ELR (cell line): ENCODE results near the gene PDGFRB.

ENCODE experiments used
- DNase-seq: peaks from one replicate; pipeline ENCODE4 v3.0.0-alpha.2; 2015; ENCODE audit warnings: low read depth

PDGFRB gene

DNA sequence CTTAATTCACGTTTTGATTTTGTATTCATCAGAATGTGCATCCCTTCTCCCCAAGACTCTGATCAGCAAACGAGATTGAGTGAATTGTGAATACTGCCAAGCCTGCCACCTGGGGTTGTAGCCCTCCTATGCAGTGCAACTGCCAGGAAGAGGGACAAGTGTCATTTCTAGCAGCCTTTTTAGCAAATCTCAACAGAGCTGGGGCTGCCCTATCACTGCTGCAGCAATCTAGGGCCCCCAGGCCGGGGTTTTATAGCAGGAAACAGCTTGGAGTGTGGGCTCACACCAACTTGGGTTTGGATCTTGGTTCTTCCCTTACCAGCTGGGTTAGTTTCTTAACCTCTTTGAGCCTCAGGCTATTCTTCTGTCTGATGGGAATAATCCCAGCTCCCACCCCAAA, 73.3 kb downstream of the PDGFRB start:
- DNase-seq: no peak

DNA sequence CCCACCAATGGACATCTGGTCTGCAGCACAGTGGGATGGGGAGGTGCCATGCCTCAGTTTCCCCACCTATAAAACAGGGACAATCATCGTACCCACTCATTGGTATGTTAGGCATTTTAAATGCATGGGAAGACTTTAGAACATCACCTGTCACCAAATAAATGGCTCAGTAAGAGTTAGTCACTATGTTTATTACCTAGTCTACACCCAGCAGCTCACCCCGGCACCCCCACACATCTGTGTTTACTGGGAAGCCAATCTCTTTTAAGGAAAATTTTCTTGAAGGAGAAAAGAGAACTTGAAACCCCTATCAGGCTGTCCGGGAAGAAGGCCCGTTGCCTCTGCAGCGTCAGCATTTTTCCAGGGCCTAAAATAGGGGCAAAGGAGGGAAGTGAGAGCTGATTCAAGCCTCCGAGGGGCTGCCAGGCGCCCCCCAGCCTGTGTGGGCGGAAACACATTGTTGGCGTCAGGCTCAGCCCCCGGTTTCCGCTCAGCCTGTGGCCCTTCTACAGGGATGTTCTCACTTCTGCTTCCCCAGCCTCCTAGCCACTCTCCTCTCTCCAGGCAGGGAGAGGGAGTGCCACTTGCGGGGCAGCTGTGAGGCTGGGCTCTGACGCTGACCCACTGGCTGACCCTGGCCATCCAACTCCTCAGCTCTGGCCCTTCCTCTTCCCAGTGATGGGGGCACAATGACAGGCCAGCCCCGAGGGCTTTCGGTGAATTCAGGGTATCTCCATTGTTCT, 73.9 kb downstream of the PDGFRB start:
- DNase-seq: no peak

GRCh38 chr5:150080696-150081435, 74.8 kb downstream of the PDGFRB start:
- DNase-seq: no peak

- DNase-seq: no peak
Measured at GRCh38 chr5:150079909-150080461, 75.7 kb downstream of the PDGFRB start.

GRCh38 chr5:150078802-150079689, 76.6 kb downstream of the PDGFRB start:
- DNase-seq: no peak

DNA sequence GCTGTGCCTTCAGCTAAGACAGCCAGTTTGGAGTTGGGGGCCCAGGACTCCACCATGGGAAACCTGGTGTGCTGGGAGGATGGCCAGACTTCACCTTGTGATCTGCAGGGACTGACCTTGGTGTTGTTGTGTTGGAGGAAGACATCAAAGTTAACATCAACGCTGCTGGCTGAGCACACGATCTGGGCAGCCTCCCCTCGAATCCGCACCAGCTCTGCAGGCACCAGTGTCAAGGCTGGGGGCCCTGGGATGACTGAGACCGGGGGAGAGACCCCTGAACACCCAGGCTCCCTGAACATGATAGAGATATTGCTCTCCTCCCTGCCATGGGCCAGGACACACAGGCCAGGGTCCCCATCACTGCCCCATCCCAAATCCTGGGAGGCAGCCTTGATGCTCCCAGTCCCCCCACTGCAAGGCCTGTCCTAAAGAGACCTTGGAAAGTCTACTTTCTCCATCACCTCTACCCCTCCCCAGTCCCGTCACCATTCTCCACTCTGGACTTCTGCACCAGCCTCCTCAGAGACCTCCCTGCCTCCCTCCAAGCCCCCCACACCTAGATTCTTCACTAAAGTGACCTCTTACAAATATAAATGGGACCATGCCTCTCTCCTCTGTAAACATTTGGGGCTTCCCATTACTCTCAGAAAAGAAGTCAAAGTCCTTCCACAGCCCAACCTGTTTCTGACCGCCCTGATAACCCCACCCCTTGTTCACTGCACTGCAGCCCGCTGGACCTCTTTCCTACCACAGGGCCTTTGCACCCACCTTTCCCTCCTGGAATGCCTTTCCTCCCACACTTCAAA, 77.4 kb downstream of the PDGFRB start:
- no peak for DNase-seq

GRCh38 chr5:150077060-150077459, 78.6 kb downstream of the PDGFRB start:
- no peak for DNase-seq

GRCh38 chr5:150075806-150076205, 79.8 kb downstream of the PDGFRB start:
- no peak for DNase-seq

- DNase-seq: no peak
Measured at GRCh38 chr5:150075233-150075632, 80.4 kb downstream of the PDGFRB start.

DNA sequence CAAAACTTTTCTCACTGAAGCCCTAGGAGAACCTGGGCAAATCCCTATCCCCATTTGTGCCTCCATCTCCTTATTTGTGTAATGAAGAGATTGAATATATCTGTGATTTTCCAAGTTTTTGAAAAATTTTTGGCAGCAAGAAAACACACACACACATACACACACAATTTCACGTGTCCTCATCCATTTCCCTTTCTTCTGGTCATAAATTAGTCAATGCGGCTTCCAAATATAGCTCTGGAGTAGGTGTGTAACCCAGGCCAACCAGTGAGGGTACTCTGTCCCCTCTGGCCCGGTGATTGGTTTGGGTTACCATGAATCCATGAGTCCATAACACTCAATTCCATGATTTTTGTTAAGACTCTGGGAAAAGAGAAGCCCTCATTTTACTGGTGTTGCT, 82.0 kb downstream of the PDGFRB start:
- DNase-seq: no peak

DNA sequence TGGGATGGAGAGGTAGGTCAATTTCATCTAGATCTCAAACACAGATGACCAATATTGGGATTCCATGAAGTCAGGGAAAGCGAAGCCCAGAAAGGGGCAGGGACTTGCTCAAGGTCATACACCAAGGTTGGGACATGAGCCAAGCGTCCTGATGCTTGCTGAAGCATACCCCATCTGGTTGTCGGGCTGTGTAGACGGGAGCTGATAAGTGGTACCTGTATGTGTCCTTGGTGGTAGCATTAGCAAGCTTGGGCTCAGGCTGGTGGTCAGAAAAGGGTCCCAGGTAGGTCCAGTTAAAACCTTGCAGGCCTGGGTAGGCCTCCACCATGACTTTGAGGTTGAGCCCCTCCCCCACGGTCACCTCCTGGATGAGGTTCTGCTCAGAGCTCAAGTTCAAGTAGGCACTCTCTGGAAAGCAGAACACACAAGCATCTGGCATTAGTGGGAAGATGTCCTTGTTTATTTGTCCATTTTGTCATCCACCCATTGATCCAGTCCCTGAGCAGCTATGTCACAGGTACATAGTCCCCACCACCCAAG, 82.5 kb downstream of the PDGFRB start:
- DNase-seq: no peak

DNA sequence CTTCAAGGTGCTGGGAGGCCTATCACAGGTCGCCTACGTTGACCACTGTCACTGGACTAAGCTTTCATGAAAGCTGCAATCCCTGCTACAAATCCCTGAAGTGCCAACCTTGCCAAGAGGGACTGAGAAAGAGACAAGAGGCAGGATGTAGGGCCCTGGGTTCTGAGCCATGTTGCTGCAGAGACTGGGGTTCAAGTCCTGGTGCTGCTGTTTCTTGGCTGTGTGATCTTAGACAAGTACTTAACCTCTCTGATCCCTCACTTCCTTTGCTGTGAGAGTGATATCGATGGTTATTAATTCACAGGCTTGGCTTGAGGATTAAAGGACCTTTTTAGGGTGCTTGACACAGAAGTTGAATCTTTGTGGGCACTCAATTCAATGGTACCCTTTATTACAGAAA, 84.8 kb downstream of the PDGFRB start:
- no peak for DNase-seq

DNA sequence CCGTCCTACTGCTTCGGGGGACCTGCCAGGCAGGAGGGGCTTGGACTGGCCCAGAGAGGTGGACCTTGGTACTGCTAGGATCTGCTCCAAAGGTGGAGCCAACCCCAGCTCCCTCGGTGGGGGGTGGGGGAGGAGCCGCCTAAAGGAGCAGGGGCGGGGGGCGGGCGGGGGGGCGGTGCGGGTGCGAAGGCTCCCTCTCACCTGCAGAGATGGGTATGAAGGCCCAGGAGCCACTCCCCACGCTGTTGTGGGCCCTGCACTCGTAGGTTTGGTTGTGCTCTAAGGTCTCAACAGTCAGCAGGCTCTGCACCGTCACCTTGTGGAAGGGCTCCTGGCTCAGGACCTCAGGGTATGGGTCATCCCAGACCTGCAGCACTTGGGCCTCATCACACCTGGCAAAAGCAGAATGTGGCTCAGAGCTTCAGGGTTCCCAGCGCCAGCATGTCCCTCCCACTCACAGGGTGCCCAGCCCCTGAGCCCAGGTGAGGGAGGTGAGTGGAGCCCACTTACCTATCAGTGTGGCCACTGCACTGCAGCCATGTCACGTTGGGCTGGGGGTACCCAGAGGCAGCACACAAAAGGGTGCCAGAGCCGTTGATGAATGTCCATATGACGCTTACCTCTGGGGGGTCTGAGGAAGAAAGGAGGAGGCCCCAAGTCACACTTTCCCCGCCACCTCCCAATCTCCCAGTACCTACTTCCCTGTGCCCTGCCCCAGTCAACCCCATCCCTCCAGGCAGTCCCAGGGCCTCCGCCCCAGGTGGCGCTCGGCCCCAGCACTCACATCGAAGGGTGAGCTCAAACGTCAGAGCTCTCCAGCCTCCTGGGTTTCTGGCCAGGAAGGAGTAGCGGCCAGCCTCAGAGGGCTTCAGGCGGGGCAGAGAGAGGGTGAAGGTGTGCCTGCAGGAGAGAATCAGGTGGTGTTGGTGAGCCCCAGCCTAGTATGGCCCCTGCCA, 85.7 kb downstream of the PDGFRB start:
- DNase-seq: no peak

- no peak for DNase-seq
Measured at GRCh38 chr5:150068961-150069645, 86.5 kb downstream of the PDGFRB start.

- DNase-seq: peak; percentile 36
Measured at GRCh38 chr5:150068472-150068871, 87.2 kb downstream of the PDGFRB start.

GRCh38 chr5:150068071-150068470, 87.6 kb downstream of the PDGFRB start:
- DNase-seq: no peak

- no peak for DNase-seq
Measured at GRCh38 chr5:150067405-150067960, 88.2 kb downstream of the PDGFRB start.

DNA sequence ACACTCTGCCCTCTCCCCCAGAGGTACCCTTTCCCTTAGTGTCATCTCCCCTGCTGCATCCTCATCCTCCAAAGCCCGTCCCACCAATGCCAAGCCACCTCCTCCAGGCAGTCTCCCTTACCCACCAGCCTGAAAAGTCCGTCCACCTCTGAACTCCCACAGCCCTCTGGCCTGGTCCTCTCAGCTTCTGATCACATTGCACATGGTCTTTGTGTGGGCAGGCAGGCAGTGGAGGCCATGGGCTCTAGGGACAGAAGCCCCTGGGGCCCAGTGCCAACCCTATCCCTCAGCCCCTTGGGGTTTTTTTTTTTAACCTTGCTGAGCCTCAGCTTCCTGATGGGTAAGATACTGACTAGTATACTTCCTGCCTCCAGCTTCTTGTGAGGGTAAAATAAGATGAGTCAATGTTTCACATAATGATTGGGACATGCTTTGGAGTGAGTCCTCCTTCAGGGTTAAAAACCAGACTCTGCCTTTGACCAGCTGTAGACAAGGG, 88.7 kb downstream of the PDGFRB start:
- DNase-seq: peak; percentile 90

DNA sequence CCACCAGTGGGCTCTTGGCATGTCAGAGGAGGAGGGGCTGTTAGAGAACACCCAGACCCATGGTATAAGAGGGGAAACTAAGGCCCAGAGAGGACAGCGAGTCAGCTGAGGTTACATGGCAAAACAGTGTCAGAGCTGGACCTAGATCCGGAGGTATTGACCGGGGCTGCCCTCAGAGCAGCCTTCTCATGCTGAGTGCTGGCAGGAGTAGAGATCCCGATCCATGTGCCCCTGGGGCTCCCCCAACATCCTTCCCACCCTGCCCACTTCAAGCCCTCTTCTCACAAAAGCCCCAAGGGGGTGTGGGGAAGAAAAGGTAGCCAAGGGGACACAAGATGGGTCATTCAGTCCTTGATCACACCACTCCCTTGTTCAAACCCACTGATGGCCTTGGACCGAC, 89.2 kb downstream of the PDGFRB start:
- DNase-seq: no peak
